Mammary epithelial cell (primary cell): Measurements from ENCODE around the gene CBX6.

Experiments used
- CTCF ChIP-seq, 2 donors: IDR thresholded peaks in 1 of 2; conservative IDR thresholded peaks in 1 of 2; 2 replicates each; pipeline ENCODE4 v1.5.1; 2011 to 2012; ENCODE audit warnings: inconsistent platforms in 2 of 2, low read length in 2 of 2, mild to moderate bottlenecking in 2 of 2, control low read depth in 1 of 2, low read depth in 1 of 2; ENCODE audit not compliant: insufficient read depth in 1 of 2; ENCODE audit errors: extremely low read depth in 1 of 2
- EZH2 ChIP-seq: IDR thresholded peaks from 2 replicates; pipeline ENCODE4 v1.6.1; 2012; ENCODE audit warnings: low read length, inconsistent platforms, borderline replicate concordance

- TF ChIP-seq CTCF (conservative IDR thresholded peaks at IDR 0.05 in 1 of 2, IDR thresholded peaks at IDR 0.05 in 1 of 2; ENCODE audit: extremely low read depth in 1 of 2, insufficient read depth in 1 of 2, low read depth in 1 of 2, low read length in 2 of 2) (no peak), EZH2 (no peak)
Measured at GRCh38 chr22:38919631-38920190, 47.7 kb upstream of the CBX6 start.
